ENCODE results near the gene TMPRSS11D.

Gene TMPRSS11D

DNA sequence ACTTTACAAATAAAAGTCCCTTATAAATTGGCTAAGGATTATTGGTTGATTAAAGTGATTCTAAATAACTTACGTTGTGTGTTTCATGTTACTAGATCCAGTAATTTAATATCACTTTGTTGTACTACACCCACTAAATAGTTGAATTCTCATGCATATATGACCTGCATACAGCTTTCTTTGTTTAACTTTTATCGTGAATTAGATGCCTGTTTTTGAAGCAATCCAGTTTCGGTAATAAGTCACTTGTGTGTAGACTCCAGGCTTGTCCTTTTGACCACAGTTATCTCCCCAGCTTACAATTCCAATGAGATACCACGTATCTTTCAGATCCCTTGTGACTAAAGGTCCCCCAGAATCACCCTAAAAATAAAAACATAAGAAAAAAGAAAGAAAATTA lies 27.3 kb upstream of the TMPRSS11D start:
- Histone ChIP-seq H3K9me3 (no peaks in the 10 kb centered on the region), H3K4me1 (no peaks in the 10 kb centered on the region), H3K4me3 (no peak overlapping the region), H3K27me3 (no peaks in the 10 kb centered on the region), H3K36me3 (no peaks in the 10 kb centered on the region), H3K27ac (no peak overlapping the region)
- no peak for DNase-seq
- TF ChIP-seq CTCF (IDR thresholded peaks at IDR 0.05), result no peak
- intact Hi-C loops (cut with DNase I; ENCODE audit: low total_unique reads), result no loop called here

DNA sequence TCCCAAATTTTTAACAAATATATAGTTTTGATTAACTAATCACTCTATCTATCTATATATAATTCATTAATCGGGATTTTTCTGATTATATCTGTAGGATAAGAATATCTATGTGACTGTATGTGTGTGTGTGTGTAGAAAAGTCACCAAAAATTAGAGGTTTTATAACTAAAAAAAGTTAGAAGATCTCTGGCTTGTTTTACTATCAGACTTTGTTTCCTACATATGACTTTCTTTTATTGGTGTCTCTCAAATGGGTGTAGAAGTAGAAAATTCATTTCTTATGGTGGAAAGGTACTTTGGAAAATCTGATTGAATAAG lies 26.7 kb upstream of the TMPRSS11D start:
- no peak for TF ChIP-seq CTCF (IDR thresholded peaks at IDR 0.05)
- Histone ChIP-seq H3K4me3 (no peak overlapping the region), H3K4me1 (no peaks in the 10 kb centered on the region), H3K27ac (no peak overlapping the region), H3K27me3 (no peaks in the 10 kb centered on the region), H3K36me3 (no peaks in the 10 kb centered on the region), H3K9me3 (no peaks in the 10 kb centered on the region)
- no peak for DNase-seq
- intact Hi-C loops (cut with DNase I; ENCODE audit: low total_unique reads), result no loop called here

- Histone ChIP-seq H3K4me3 (no peak overlapping the region), H3K27me3 (no peaks in the 10 kb centered on the region), H3K9me3 (no peaks in the 10 kb centered on the region), H3K36me3 (no peaks in the 10 kb centered on the region), H3K27ac (no peak overlapping the region), H3K4me1 (no peaks in the 10 kb centered on the region)
- TF ChIP-seq CTCF (IDR thresholded peaks at IDR 0.05), result peak in 1 of 2 experiments; percentile 25
- intact Hi-C loops (cut with DNase I; ENCODE audit: low total_unique reads), result no loop called here
- no peak for DNase-seq
These were observed 26.2 kb upstream of the TMPRSS11D start for GRCh38 chr4:67909905-67910584.

GRCh38 chr4:67907650-67908049 lies 23.8 kb upstream of the TMPRSS11D start:
- no peaks in the 10 kb centered on the region for H3K4me1 ChIP-seq
- DNase-seq, result no peak
- no peaks in the 10 kb centered on the region for H3K27me3 ChIP-seq
- H3K9me3 ChIP-seq, result no peaks in the 10 kb centered on the region
- no peaks in the 10 kb centered on the region for H3K36me3 ChIP-seq
- H3K27ac ChIP-seq, result no peak overlapping the region
- intact Hi-C loops (cut with DNase I; ENCODE audit: low total_unique reads), result no loop called here
- TF ChIP-seq CTCF (IDR thresholded peaks at IDR 0.05), result no peak
- no peak overlapping the region for H3K4me3 ChIP-seq

GRCh38 chr4:67899096-67899495 lies 15.3 kb upstream of the TMPRSS11D start:
- no peaks in the 10 kb centered on the region for H3K27me3 ChIP-seq
- H3K9me3 ChIP-seq, result no peaks in the 10 kb centered on the region
- no peak overlapping the region for H3K4me3 ChIP-seq
- no peak for DNase-seq
- H3K4me1 ChIP-seq, result no peaks in the 10 kb centered on the region
- H3K27ac ChIP-seq, result no peak overlapping the region
- no peaks in the 10 kb centered on the region for H3K36me3 ChIP-seq
- no peak for TF ChIP-seq CTCF (IDR thresholded peaks at IDR 0.05)
- intact Hi-C loops (cut with DNase I; ENCODE audit: low total_unique reads), result no loop called here

GRCh38 chr4:67897686-67898085 lies 13.9 kb upstream of the TMPRSS11D start:
- no peaks in the 10 kb centered on the region for H3K36me3 ChIP-seq
- no peak overlapping the region for H3K4me3 ChIP-seq
- no peak for DNase-seq
- no peaks in the 10 kb centered on the region for H3K9me3 ChIP-seq
- no peaks in the 10 kb centered on the region for H3K27me3 ChIP-seq
- TF ChIP-seq CTCF (IDR thresholded peaks at IDR 0.05), result no peak
- no peak overlapping the region for H3K27ac ChIP-seq
- H3K4me1 ChIP-seq, result no peaks in the 10 kb centered on the region
- intact Hi-C loops (cut with DNase I; ENCODE audit: low total_unique reads), result no loop called here
